Peyer's patch (tissue), 4 donors: Measurements from ENCODE around the gene FAM43B.

Source experiments
- CTCF ChIP-seq, 6 experiments: fragments of 450-650 bp in 4 of 6; fragments of 200-600 bp in 2 of 6; sonication (generic) in 1 of 6; IDR thresholded peaks; one replicate each; pipeline ENCODE4 v1.5.1; 2017 to 2019; ENCODE audit warnings: antibody characterized with exemption in 6 of 6, mild to moderate bottlenecking in 3 of 6, moderate library complexity in 1 of 6
- POLR2A ChIP-seq, 2 donors: fragments of 450-650 bp; IDR thresholded peaks; one replicate each; pipeline ENCODE4 v1.5.1; 2017; ENCODE audit warnings: antibody characterized with exemption in 2 of 2, mild to moderate bottlenecking in 2 of 2, moderate library complexity in 2 of 2

GRCh38 chr1:20588634-20589225 is 36.4 kb downstream of the FAM43B start, which contains the start of gene CDA:
- TF ChIP-seq CTCF (IDR thresholded peaks at IDR 0.05) (no peak), POLR2A (IDR thresholded peaks at IDR 0.05) (peak; percentile 81 to 87)
